CD4-positive, alpha-beta memory T cell (primary cell): ENCODE data around the gene TAS2R14. TPM values are rescaled to one million over a fixed set of nuclear protein-coding genes. Genes with fewer than 3 reads are reported as not detected.

Experiments
- CTCF ChIA-PET: fragments of 350-600 bp; sonication (Branson Sonifier 250); formaldehyde crosslinking; loops from one replicate; lab custom pipeline; 2021; ENCODE audit warnings: inconsistent platforms; ENCODE audit not compliant: partially characterized antibody; lab: Charles Lee
- POLR2A ChIA-PET: fragments of 350-600 bp; sonication (Branson Sonifier 250); formaldehyde crosslinking; loops from one replicate; lab custom pipeline; 2021; ENCODE audit not compliant: partially characterized antibody; lab: Charles Lee
- DNase-seq, 5 donors: peaks; one replicate each; pipeline versions ENCODE4 v3.0.0 to v3.0.0-alpha.2; 2020 to 2022; ENCODE audit warnings: mixed read lengths in 1 of 5
- H3K27ac ChIP-seq: one replicate; pipeline ENCODE4 v1.7.0; 2013; ENCODE audit warnings: low read depth, low read length
- H3K27me3 ChIP-seq: 2 replicates; pipeline ENCODE4 v1.7.0; 2013; ENCODE audit warnings: mild to moderate bottlenecking, low read length, moderate library complexity; ENCODE audit not compliant: insufficient read depth
- H3K36me3 ChIP-seq: 2 replicates; pipeline ENCODE4 v1.7.0; 2013; ENCODE audit warnings: mild to moderate bottlenecking, low read length, moderate library complexity; ENCODE audit not compliant: insufficient read depth
- H3K4me1 ChIP-seq: 2 replicates; pipeline ENCODE4 v1.7.0; 2013; ENCODE audit warnings: mild to moderate bottlenecking, low read length, moderate library complexity; ENCODE audit not compliant: insufficient read depth
- H3K4me3 ChIP-seq, 2 donors: one replicate each; pipeline ENCODE4 v1.7.0; 2013; ENCODE audit warnings: low read length in 2 of 2, mild to moderate bottlenecking in 1 of 2
- H3K9me3 ChIP-seq, 2 donors: one replicate each; pipeline ENCODE4 v1.7.0; 2013; ENCODE audit warnings: low read length in 2 of 2, control low read depth in 1 of 2; ENCODE audit not compliant: control insufficient read depth in 1 of 2
- H3K27ac Mint-ChIP-seq, 7 donors: one replicate each; pipeline ENCODE4 v1.8.0; 2020 to 2021; ENCODE audit warnings: mixed read lengths in 7 of 7, mild to moderate bottlenecking in 6 of 7, inconsistent platforms in 3 of 7, moderate library complexity in 3 of 7
- H3K27me3 Mint-ChIP-seq, 2 donors: one replicate each; pipeline ENCODE4 v1.8.0; 2020 to 2021; ENCODE audit warnings: mixed read lengths in 2 of 2
- H3K36me3 Mint-ChIP-seq, 2 donors: one replicate each; pipeline ENCODE4 v1.8.0; 2020 to 2021; ENCODE audit warnings: mixed read lengths in 2 of 2, inconsistent platforms in 1 of 2, mild to moderate bottlenecking in 1 of 2
- H3K4me1 Mint-ChIP-seq, 4 donors: one replicate each; pipeline ENCODE4 v1.8.0; 2020 to 2021; ENCODE audit warnings: mixed read lengths in 4 of 4, mild to moderate bottlenecking in 1 of 4
- H3K4me3 Mint-ChIP-seq, 8 donors: one replicate each; pipeline ENCODE4 v1.8.0; 2020 to 2021; ENCODE audit warnings: mixed read lengths in 8 of 8, mild to moderate bottlenecking in 7 of 8, moderate library complexity in 6 of 8, inconsistent platforms in 3 of 8
- H3K9me3 Mint-ChIP-seq, 8 donors: one replicate each; pipeline ENCODE4 v1.8.0; 2020 to 2021; ENCODE audit warnings: mixed read lengths in 8 of 8, mild to moderate bottlenecking in 5 of 8, inconsistent platforms in 3 of 8, moderate library complexity in 1 of 8
- intact Hi-C: fragments of 100-400 bp; cut with micrococcal nuclease; formaldehyde crosslinking; loops from one replicate; pipeline ENCODE4 v1.15.1; 2023
- polyA plus RNA-seq, 2 donors: library from polyadenylated mRNA; unstranded; fragments of 300-500 nt; fragmentation: Illumina TruSeq; gene quantifications; one replicate each; pipeline ENCODE4 v1.2.3, GENCODE V29; 2021
- total RNA-seq, 2 experiments: library from RNA; stranded (reverse); gene quantifications; one replicate each; pipeline ENCODE4 v1.2.3, GENCODE V29; 2021

TAS2R14 gene
- total and polyA plus RNA-seq, 4 experiments from 2014 or later = 0.36 to 2.2 (median 1.5) TPM

DNA sequence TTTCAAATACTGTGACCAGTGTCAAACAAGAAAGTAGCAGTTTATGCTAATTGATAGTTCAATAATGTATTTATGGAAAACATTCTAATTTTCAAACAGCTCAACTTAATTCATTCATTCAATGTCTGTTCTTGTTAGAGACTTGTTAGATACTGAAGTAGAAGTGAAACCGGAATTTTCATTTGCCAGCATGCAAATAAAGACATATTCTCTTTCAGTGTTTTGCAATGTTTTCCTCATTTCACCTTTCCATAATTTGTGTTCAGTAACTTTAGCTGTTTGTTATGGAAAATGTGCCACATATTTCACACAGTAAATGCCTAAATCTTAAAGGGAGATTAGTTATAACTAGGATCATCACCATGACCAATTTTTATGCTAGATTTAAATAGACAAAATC lies 26.4 kb upstream of the TAS2R14 start:
- Histone ChIP-seq H3K4me1 (peaks cover 10% of the 10 kb centered on the region), H3K27ac (no peak overlapping the region), H3K4me3 (no peak overlapping the region), H3K9me3 (no peaks in the 10 kb centered on the region), H3K27me3 (no peaks in the 10 kb centered on the region), H3K36me3 (no peaks in the 10 kb centered on the region)
- no peak overlapping the region for H3K27ac Mint-ChIP-seq
- H3K36me3 Mint-ChIP-seq = peaks cover 1 to 26% of the 10 kb centered on the region in 2 donors
- no peak overlapping the region for H3K4me3 Mint-ChIP-seq
- H3K4me1 Mint-ChIP-seq = peaks cover 14 to 21% (median 17%) of the 10 kb centered on the region in 4 donors
- no peaks in the 10 kb centered on the region for H3K27me3 Mint-ChIP-seq
- peaks cover 0 to 2% (median 0%) of the 10 kb centered on the region in 8 donors for H3K9me3 Mint-ChIP-seq
- ChIA-PET POLR2A (no interaction called here), CTCF (no interaction called here)
- DNase-seq = no peak
- intact Hi-C loops = no loop called here

DNA sequence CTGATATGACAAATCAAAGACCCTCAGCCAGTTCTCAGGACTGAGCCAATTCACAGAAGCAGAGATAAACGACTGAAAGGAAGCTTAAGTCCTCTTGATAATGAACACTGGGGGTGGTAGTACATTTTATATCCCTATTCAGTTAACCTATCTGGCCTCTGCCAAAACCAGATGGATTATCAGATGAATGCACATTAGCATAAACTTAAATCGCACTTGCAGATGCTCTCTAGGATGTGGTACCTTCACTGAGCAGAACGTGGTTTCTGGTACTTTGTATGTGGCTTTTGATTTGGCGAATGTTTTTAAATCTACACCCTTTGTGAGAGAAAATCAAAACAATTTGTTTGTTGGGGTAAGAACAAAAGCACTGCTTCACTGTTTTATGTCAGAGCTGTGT lies 21.1 kb upstream of the TAS2R14 start:
- H3K4me1 Mint-ChIP-seq = peaks cover 23 to 43% (median 27%) of the 10 kb centered on the region in 4 donors
- peaks cover 19% of the 10 kb centered on the region for H3K4me1 ChIP-seq
- H3K27me3 ChIP-seq = no peaks in the 10 kb centered on the region
- POLR2A ChIA-PET = no interaction called here
- peak overlapping the region in 4 of 7 donors; percentile 33 to 70 (median 38) for H3K27ac Mint-ChIP-seq
- intact Hi-C loops = loop anchor here (1.0 kb wide), 1 partner anchor 526 kb away; no protein-coding TSS in a partner anchor
- no peak overlapping the region for H3K27ac ChIP-seq
- H3K4me3 Mint-ChIP-seq = peak overlapping the region in 3 of 8 donors; percentile 1 to 22 (median 1)
- CTCF ChIA-PET = interaction anchor here (1.4 kb wide), 1 partner anchor 526 kb away, joined by 4 read pairs; no protein-coding TSS in a partner anchor
- no peaks in the 10 kb centered on the region for H3K36me3 ChIP-seq
- H3K27me3 Mint-ChIP-seq = no peaks in the 10 kb centered on the region
- no peak overlapping the region for H3K4me3 ChIP-seq
- no peaks in the 10 kb centered on the region for H3K9me3 ChIP-seq
- DNase-seq = peak in 4 of 5 donors; percentile 62 to 72 (median 68)
- peaks cover 7 to 42% of the 10 kb centered on the region in 2 donors for H3K36me3 Mint-ChIP-seq
- peaks cover 0 to 11% (median 2%) of the 10 kb centered on the region in 8 donors for H3K9me3 Mint-ChIP-seq

DNA sequence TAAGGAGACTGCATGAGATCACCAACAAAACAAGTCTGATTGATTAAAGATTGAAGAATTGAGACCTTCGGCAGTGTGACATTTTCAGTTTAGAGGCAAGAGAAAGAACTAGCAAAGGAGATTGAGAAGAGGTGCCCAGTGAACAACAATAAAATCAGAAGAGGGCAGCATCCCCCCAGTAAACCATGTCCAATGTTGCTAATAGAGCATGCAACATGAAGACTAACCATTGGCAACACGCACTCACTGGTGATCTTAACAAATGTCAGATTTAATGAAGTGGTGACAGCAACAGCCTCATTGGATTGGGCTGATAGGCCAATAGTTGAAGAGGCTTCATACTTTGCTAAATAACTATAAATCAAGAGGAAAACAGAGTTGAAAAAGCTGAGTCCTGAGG lies 20.7 kb upstream of the TAS2R14 start:
- Histone ChIP-seq H3K27ac (no peak overlapping the region), H3K4me3 (no peak overlapping the region), H3K36me3 (no peaks in the 10 kb centered on the region), H3K9me3 (no peaks in the 10 kb centered on the region), H3K4me1 (peaks cover 19% of the 10 kb centered on the region), H3K27me3 (no peaks in the 10 kb centered on the region)
- DNase-seq = no peak
- Mint-ChIP-seq H3K4me3 (peak overlapping the region in 1 of 8 donors; percentile 1), H3K9me3 (peaks cover 0 to 14% (median 4%) of the 10 kb centered on the region in 8 donors), H3K27ac (peak overlapping the region in 4 of 7 donors; percentile 3 to 70 (median 8)), H3K27me3 (no peaks in the 10 kb centered on the region), H3K36me3 (peaks cover 7 to 46% of the 10 kb centered on the region in 2 donors), H3K4me1 (peaks cover 23 to 43% (median 29%) of the 10 kb centered on the region in 4 donors)
- ChIA-PET CTCF (interaction anchor here (1.4 kb wide), 1 partner anchor 526 kb away, joined by 4 read pairs; no protein-coding TSS in a partner anchor), POLR2A (no interaction called here)
- intact Hi-C loops = loop anchor here (1.0 kb wide), 1 partner anchor 526 kb away; no protein-coding TSS in a partner anchor

DNA sequence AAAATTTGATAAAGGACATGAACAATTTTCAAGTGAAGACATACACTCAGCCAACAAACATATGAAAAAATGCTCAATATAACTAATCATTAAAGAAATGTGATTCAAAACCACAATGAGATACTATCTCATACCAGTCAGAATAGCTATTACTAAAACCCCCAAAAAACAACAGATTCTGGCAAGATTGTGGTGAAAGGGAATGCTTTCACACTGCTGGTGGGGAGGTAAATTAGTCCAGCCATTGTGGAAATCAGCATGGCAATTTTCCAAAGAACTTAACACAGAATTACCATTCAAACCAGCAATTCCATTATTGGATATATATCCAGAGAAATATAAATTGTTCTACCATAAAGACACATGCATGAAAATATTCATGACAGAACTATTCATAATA lies 18.7 kb upstream of the TAS2R14 start:
- DNase-seq = no peak
- POLR2A ChIA-PET = no interaction called here
- Mint-ChIP-seq H3K4me3 (no peak overlapping the region), H3K27me3 (no peaks in the 10 kb centered on the region), H3K36me3 (peaks cover 7 to 51% of the 10 kb centered on the region in 2 donors), H3K4me1 (peaks cover 23 to 57% (median 31%) of the 10 kb centered on the region in 4 donors), H3K9me3 (peaks cover 0 to 18% (median 5%) of the 10 kb centered on the region in 8 donors), H3K27ac (no peak overlapping the region)
- Histone ChIP-seq H3K4me1 (peaks cover 19% of the 10 kb centered on the region), H3K27ac (no peak overlapping the region), H3K4me3 (no peak overlapping the region), H3K36me3 (no peaks in the 10 kb centered on the region), H3K27me3 (no peaks in the 10 kb centered on the region), H3K9me3 (no peaks in the 10 kb centered on the region)
- intact Hi-C loops = no loop called here
- CTCF ChIA-PET = no interaction called here

DNA sequence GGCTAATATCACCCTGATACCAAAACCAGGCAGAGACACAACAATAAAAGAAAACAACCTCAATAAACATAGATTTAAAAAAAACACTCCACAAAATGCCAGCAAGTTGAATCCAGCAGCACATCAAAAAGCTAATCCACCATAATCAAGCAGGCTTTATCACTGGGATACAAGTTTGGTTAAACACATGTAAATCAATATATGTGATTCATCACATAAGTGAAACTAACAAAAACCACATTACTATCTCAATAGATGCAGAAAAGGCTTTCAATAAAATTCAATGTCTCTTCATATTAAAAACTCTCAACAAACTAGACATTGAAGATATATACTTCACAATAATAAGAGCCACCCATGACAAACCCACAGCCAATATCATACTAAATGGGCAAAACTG lies 17.0 kb upstream of the TAS2R14 start:
- POLR2A ChIA-PET = no interaction called here
- no peaks in the 10 kb centered on the region for H3K27me3 ChIP-seq
- no peak overlapping the region for H3K27ac ChIP-seq
- Mint-ChIP-seq H3K27me3 (no peaks in the 10 kb centered on the region), H3K36me3 (peaks cover 9 to 51% of the 10 kb centered on the region in 2 donors), H3K4me1 (peaks cover 14 to 46% (median 22%) of the 10 kb centered on the region in 4 donors), H3K4me3 (no peak overlapping the region), H3K27ac (no peak overlapping the region), H3K9me3 (peaks cover 0 to 20% (median 5%) of the 10 kb centered on the region in 8 donors)
- no peak for DNase-seq
- H3K4me3 ChIP-seq = no peak overlapping the region
- intact Hi-C loops = no loop called here
- H3K36me3 ChIP-seq = no peaks in the 10 kb centered on the region
- no peaks in the 10 kb centered on the region for H3K9me3 ChIP-seq
- H3K4me1 ChIP-seq = peaks cover 15% of the 10 kb centered on the region
- CTCF ChIA-PET = no interaction called here

DNA sequence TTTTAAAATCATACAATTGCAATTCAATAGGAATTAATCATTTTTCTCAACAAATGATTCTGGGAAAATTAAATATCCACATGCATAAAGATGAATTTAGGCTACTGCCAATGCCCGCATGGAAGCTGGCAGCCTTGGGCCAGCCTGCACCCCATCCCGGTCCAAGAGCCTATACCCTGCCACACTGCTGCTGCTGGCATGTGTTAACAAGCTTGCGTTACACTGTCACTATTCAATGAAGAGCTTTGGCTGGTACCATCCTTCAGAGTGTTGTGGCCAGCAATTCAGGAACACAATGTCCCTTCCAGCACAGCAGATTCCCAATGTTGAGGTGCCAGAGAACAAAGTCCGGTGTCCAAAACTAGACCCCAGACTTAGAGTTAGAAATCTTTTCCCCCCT lies 13.6 kb upstream of the TAS2R14 start:
- Mint-ChIP-seq H3K27me3 (no peaks in the 10 kb centered on the region), H3K4me3 (no peak overlapping the region), H3K9me3 (peaks cover 0 to 30% (median 5%) of the 10 kb centered on the region in 8 donors), H3K27ac (no peak overlapping the region), H3K36me3 (peaks cover 12 to 53% of the 10 kb centered on the region in 2 donors), H3K4me1 (peaks cover 0 to 26% (median 7%) of the 10 kb centered on the region in 4 donors)
- no peak overlapping the region for H3K27ac ChIP-seq
- no peaks in the 10 kb centered on the region for H3K4me1 ChIP-seq
- POLR2A ChIA-PET = no interaction called here
- DNase-seq = no peak
- CTCF ChIA-PET = no interaction called here
- no peaks in the 10 kb centered on the region for H3K9me3 ChIP-seq
- no peaks in the 10 kb centered on the region for H3K36me3 ChIP-seq
- H3K27me3 ChIP-seq = no peaks in the 10 kb centered on the region
- no peak overlapping the region for H3K4me3 ChIP-seq
- intact Hi-C loops = no loop called here

DNA sequence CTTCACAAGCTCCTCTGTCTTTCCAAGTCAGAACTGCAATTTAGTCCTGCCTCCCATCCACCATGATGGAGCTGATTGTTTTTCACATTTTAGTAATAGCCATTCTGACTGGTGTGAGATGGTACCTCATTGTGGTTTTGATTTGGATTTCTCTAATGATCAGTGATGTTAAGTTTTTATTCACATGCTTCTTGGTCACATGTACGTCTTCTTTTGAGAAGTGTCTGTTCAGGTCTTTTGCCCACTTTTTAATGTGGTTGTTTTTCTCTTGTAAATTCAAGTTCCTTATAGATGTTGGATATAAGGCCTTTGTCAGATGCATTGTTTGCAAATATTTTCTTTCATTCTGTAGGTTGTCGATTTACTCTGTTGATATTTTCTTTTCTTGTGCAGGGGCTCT lies 4.1 kb upstream of the TAS2R14 start:
- peaks cover 0 to 23% (median 9%) of the 10 kb centered on the region in 8 donors for H3K9me3 Mint-ChIP-seq
- no peak for DNase-seq
- H3K27me3 Mint-ChIP-seq = no peaks in the 10 kb centered on the region
- H3K4me1 Mint-ChIP-seq = peaks cover 0 to 15% (median 2%) of the 10 kb centered on the region in 4 donors
- POLR2A ChIA-PET = no interaction called here
- H3K9me3 ChIP-seq = no peaks in the 10 kb centered on the region
- H3K4me3 ChIP-seq = no peak overlapping the region
- CTCF ChIA-PET = no interaction called here
- H3K36me3 ChIP-seq = no peaks in the 10 kb centered on the region
- intact Hi-C loops = no loop called here
- H3K27ac Mint-ChIP-seq = no peak overlapping the region
- no peak overlapping the region for H3K27ac ChIP-seq
- peaks cover 4 to 24% of the 10 kb centered on the region in 2 donors for H3K36me3 Mint-ChIP-seq
- H3K4me1 ChIP-seq = no peaks in the 10 kb centered on the region
- no peaks in the 10 kb centered on the region for H3K27me3 ChIP-seq
- H3K4me3 Mint-ChIP-seq = no peak overlapping the region
